ENCODE data around the gene CYS1.

GRCh38 chr2:10056439-10056838 is 23.8 kb downstream of the CYS1 start:
- no peak for TF ChIP-seq CTCF (IDR thresholded peaks at IDR 0.05; ENCODE audit: insufficient read depth, low read depth, low read length)
- TF ChIP-seq EZH2 (IDR thresholded peaks at IDR 0.05; ENCODE audit: insufficient read depth, low read length): no peak

All from astrocyte (in vitro differentiated cells and primary cell).